Measurements from ENCODE around the gene ASB6. TPM values are rescaled to one million over a fixed set of nuclear protein-coding genes. Genes with fewer than 3 reads are reported as not detected.

The ASB6 gene
- polyA plus RNA-seq, 1 of the 3 experiments (the other 2 are of a cell fraction), result 35.9 TPM

- Histone ChIP-seq H3K9me3 (no peaks in the 10 kb centered on the region), H4K20me1 (ENCODE audit: insufficient read depth) (peaks cover 5% of the 10 kb centered on the region), H3K79me2 (ENCODE audit: insufficient read depth) (peaks cover 26% of the 10 kb centered on the region), H3K4me3 (ENCODE audit: low read depth in 2 of 2, low read length in 1 of 2) (no peak overlapping the region), H3K27ac (ENCODE audit: low read depth in 2 of 2, low read length in 1 of 2) (no peak overlapping the region), H3K9me2 (no peaks in the 10 kb centered on the region), H3K4me1 (ENCODE audit: control insufficient read depth in 1 of 2, insufficient read depth in 2 of 2, low read depth in 1 of 2, low read length in 1 of 2) (peaks cover 10 to 29% of the 10 kb centered on the region in 2 experiments; a peak in 2 of 4 replicates), H3K36me3 (replicated peaks in 1 of 2; ENCODE audit: control insufficient read depth in 1 of 2, insufficient read depth in 2 of 2, low read length in 1 of 2) (no peaks in the 10 kb centered on the region), H3K4me2 (no peak overlapping the region), H3F3A (replicated peaks; ENCODE audit: insufficient read depth) (peaks cover 12% of the 10 kb centered on the region), H3K27me3 (ENCODE audit: insufficient read depth) (no peaks in the 10 kb centered on the region), H3K9ac (no peak overlapping the region), H2AFZ (ENCODE audit: low read depth) (no peak overlapping the region)
- 85% methylated on average over 6 of the region's 6 CpGs for WGBS (ENCODE audit: low lambda C conversion rate)
- ChIA-PET POLR2A (no interaction called here), CTCF (interaction anchor here (1.0 to 12.8 kb wide), 9 partner anchors 10 to 490 kb away, joined by 3 to 212 read pairs (median 26); partner anchors contain the start of genes ASB6 and TOR1B)
- no peak for TF ChIP-seq USF2 (IDR thresholded peaks at IDR 0.05; ENCODE audit: borderline replicate concordance, low read depth, low read length)
- TF ChIP-seq YY1 (IDR thresholded peaks at IDR 0.05; ENCODE audit: low read depth), result no peak
- TF ChIP-seq EZH2phosphoT487 (IDR thresholded peaks at IDR 0.05; ENCODE audit: borderline replicate concordance, low read depth), result no peak
- TF ChIP-seq NFIC (IDR thresholded peaks at IDR 0.05; ENCODE audit: borderline replicate concordance), result no peak
- no peak for TF ChIP-seq TEAD4 (IDR thresholded peaks at IDR 0.05; ENCODE audit: borderline replicate concordance, insufficient read depth)
- no peak for TF ChIP-seq REST (IDR thresholded peaks at IDR 0.05; ENCODE audit: low read depth, low read length)
- no peak for TF ChIP-seq TAF1 (IDR thresholded peaks at IDR 0.05; ENCODE audit: borderline replicate concordance, low read depth, low read length)
- no peak for TF ChIP-seq TCF12 (IDR thresholded peaks at IDR 0.05)
- DNase-seq, result no peak
These were observed 18.6 kb downstream of the ASB6 start for GRCh38 chr9:129623331-129623730.

- H3F3A ChIP-seq (replicated peaks; ENCODE audit: insufficient read depth), result peaks cover 6% of the 10 kb centered on the region
- H3K36me3 ChIP-seq (replicated peaks in 1 of 2; ENCODE audit: control insufficient read depth in 1 of 2, insufficient read depth in 2 of 2, low read length in 1 of 2), result no peaks in the 10 kb centered on the region
- DNase-seq, result no peak
- ChIA-PET CTCF (interaction anchor here (0.9 to 12.8 kb wide), 23 partner anchors 8 to 499 kb away, joined by 3 to 212 read pairs (median 4); partner anchors contain the start of gene ASB6), POLR2A (interaction anchor here (0.8 to 1.8 kb wide), 4 partner anchors 10 to 442 kb away, joined by 3 to 6 read pairs (median 4); partner anchors contain the start of gene IER5L)
- H3K9ac ChIP-seq, result peak within 1 kb of the TSS; percentile 61; the same call in 1 of the 2 replicates
- no peaks in the 10 kb centered on the region for H3K27me3 ChIP-seq (ENCODE audit: insufficient read depth)
- WGBS (ENCODE audit: low lambda C conversion rate), result 53% methylated on average over 18 of the region's 21 CpGs
- H3K4me3 ChIP-seq (ENCODE audit: low read depth in 2 of 2, low read length in 1 of 2), result peak within 1 kb of the TSS; percentile 53 to 57
- peak within 1 kb of the TSS; percentile 91 for H3K4me2 ChIP-seq
- H3K9me2 ChIP-seq, result no peaks in the 10 kb centered on the region
- TF ChIP-seq RCOR1 (IDR thresholded peaks at IDR 0.05; ENCODE audit: low read length), result no peak
- TF ChIP-seq RAD21 (IDR thresholded peaks at IDR 0.05; ENCODE audit: low read length), result no peak
- TF ChIP-seq TEAD4 (IDR thresholded peaks at IDR 0.05; ENCODE audit: borderline replicate concordance, insufficient read depth), result no peak
- no peak for TF ChIP-seq POLR2AphosphoS5 (IDR thresholded peaks at IDR 0.05; ENCODE audit: low read depth, low read length)
- TF ChIP-seq ELF1 (IDR thresholded peaks at IDR 0.05), result no peak
- no peak for TF ChIP-seq CHD2 (IDR thresholded peaks at IDR 0.05; ENCODE audit: low read length, partially characterized antibody)
- no peak for TF ChIP-seq IRF3 (IDR thresholded peaks at IDR 0.05; ENCODE audit: low read depth, low read length)
- no peak for TF ChIP-seq CTCF (IDR thresholded peaks at IDR 0.05)
- no peak for TF ChIP-seq USF2 (IDR thresholded peaks at IDR 0.05; ENCODE audit: borderline replicate concordance, low read depth, low read length)
- peak within 1 kb of the TSS; percentile 75; the same call in 1 of the 2 replicates for H2AFZ ChIP-seq (ENCODE audit: low read depth)
- peaks cover 3% of the 10 kb centered on the region; the same call in 1 of the 2 replicates for H3K79me2 ChIP-seq (ENCODE audit: insufficient read depth)
- no peaks in the 10 kb centered on the region for H3K9me3 ChIP-seq
- peak within 1 kb of the TSS in 1 of 2 experiments; percentile 60; a peak in 1 of 4 replicates for H3K27ac ChIP-seq (ENCODE audit: low read depth in 2 of 2, low read length in 1 of 2)
- H3K4me1 ChIP-seq (ENCODE audit: control insufficient read depth in 1 of 2, insufficient read depth in 2 of 2, low read depth in 1 of 2, low read length in 1 of 2), result peaks cover 0 to 12% of the 10 kb centered on the region in 2 experiments; a peak in 1 of 4 replicates
- no peaks in the 10 kb centered on the region for H4K20me1 ChIP-seq (ENCODE audit: insufficient read depth)
These were observed 21.2 kb downstream of the ASB6 start, which contains the start of gene C9orf50 for GRCh38 chr9:129620669-129621295. Gene C9orf50 (minus strand): TSS chr9:129621101. CDS start chr9:129620574, 527 bp downstream.
